Measurements from ENCODE around the gene CEND1.

- TF ChIP-seq EP300 (IDR thresholded peaks at IDR 0.05) (no peak), CTCF (IDR thresholded peaks at IDR 0.05) (no peak)
These were observed 19.0 kb downstream of the CEND1 start for GRCh38 chr11:770642-771616.

Measured in stomach (tissue), 4 donors.